ENCODE results near the gene UGGT1. TPM values are rescaled to one million over a fixed set of nuclear protein-coding genes. Genes with fewer than 3 reads are reported as not detected.
"Not testable (repeated sequence)": the region's sequence is repeated elsewhere in the genome, so short reads cannot be mapped to it uniquely, and the experiment has no call there.

Gene UGGT1
- total RNA-seq, 1 experiment from 2014 or later, result 71.3 TPM

GRCh38 chr2:128169933-128170709 lies 79.1 kb downstream of the UGGT1 start:
- Histone ChIP-seq H3K27ac (no peak overlapping the region), H3K36me3 (peaks cover 80% of the 10 kb centered on the region)

GRCh38 chr2:128170776-128171175 lies 79.8 kb downstream of the UGGT1 start:
- Histone ChIP-seq H3K36me3 (peaks cover 83% of the 10 kb centered on the region), H3K4me3 (no peak overlapping the region), H3K9me3 (replicated peaks) (no peaks in the 10 kb centered on the region), H3K27me3 (replicated peaks) (no peaks in the 10 kb centered on the region), H3K27ac (no peak overlapping the region), H3K4me1 (replicated peaks) (no peaks in the 10 kb centered on the region)
- no peak for DNase-seq (ENCODE audit: low read depth in 1 of 2, low spot score in 2 of 2)

More at GRCh38 chr2:128169933-128170709, 79.1 kb downstream of the UGGT1 start:
- Histone ChIP-seq H3K27me3 (replicated peaks) (no peaks in the 10 kb centered on the region), H3K4me1 (replicated peaks) (no peaks in the 10 kb centered on the region), H3K4me3 (no peak overlapping the region), H3K9me3 (replicated peaks) (no peaks in the 10 kb centered on the region)
- no peak for DNase-seq (ENCODE audit: low read depth in 1 of 2, low spot score in 2 of 2)

- DNase-seq (ENCODE audit: low read depth in 1 of 2, low spot score in 2 of 2), result no peak
- H3K9me3 ChIP-seq (replicated peaks), result no peaks in the 10 kb centered on the region
- H3K27me3 ChIP-seq (replicated peaks), result no peaks in the 10 kb centered on the region
- no peak overlapping the region for H3K4me3 ChIP-seq
- no peaks in the 10 kb centered on the region for H3K4me1 ChIP-seq (replicated peaks)
- no peak overlapping the region for H3K27ac ChIP-seq
- peaks cover 84% of the 10 kb centered on the region for H3K36me3 ChIP-seq
Observed at GRCh38 chr2:128172191-128172590, 81.2 kb downstream of the UGGT1 start.

DNA sequence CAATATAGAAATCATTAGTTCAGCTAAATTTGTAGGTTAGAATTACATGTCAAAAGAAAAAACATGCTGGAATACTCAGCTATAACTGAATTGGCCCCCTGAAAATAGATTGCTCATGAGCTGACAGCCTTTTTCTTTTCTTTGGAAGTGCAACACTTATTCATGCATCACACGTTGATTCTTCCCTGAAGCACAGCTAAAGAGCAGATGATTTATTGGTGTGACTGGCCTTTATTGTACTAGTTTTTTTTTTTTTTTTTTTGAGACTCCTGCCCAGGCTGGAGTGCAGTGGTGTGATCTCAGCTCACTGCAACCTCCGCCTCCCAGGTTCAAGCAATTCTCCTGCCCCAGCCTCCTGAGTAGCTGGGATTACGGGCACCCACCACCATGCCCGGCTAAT lies 83.1 kb downstream of the UGGT1 start:
- DNase-seq (ENCODE audit: low read depth in 1 of 2, low spot score in 2 of 2); H3K27me3 ChIP-seq (replicated peaks); H3K4me3 ChIP-seq; H3K9me3 ChIP-seq (replicated peaks); H3K4me1 ChIP-seq (replicated peaks); H3K27ac ChIP-seq: not testable (repeated sequence)
- H3K36me3 ChIP-seq, result peaks cover 90% of the 10 kb centered on the region

DNA sequence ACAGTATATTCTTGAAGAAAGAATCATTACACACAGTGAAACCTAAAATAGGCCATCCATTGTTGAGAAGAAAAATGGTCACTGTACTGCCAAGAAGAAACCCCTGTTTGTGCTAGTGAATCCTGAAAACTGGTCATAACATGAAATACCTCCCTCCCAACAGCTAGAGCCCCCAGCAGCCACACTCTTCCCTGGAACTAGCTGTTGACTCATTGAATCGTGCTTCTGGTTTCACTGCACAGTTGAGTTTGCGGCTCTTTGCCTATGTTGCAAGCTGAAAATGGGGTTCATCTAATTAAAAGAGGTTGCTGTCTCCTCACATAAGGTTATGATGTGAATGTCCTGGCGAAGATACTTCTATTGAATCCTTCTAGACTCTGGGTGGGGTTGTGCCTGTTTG lies 86.3 kb downstream of the UGGT1 start:
- Histone ChIP-seq H3K27ac (no peak overlapping the region), H3K36me3 (peaks cover 97% of the 10 kb centered on the region), H3K27me3 (replicated peaks) (no peaks in the 10 kb centered on the region), H3K9me3 (replicated peaks) (no peaks in the 10 kb centered on the region), H3K4me1 (replicated peaks) (no peaks in the 10 kb centered on the region), H3K4me3 (no peak overlapping the region)
- DNase-seq (ENCODE audit: low read depth in 1 of 2, low spot score in 2 of 2), result no peak

DNA sequence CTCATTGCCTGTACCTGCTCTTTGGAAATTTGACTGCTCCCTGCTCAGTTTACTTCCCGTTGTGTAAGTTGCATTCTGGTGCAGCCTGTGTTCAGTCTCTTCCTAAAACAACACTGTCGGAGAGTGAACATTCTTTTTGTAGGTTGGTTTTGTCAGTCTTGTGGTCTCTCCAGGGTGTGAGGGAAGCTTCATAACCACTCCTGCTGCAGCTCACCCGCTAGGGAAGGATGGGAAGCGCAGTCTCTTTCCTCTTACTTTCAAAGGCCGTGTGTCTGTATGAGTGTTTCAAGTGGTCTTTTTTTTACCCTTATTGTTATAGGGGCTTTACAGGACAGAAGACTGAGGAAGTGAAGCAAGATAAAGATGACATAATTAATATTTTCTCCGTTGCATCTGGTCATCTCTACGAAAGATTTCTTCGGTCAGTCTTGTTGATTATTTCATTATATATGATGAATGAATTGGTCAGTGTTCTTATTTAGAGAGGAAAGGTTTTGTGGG lies 87.2 kb downstream of the UGGT1 start:
- H3K9me3 ChIP-seq (replicated peaks), result no peaks in the 10 kb centered on the region
- peaks cover 92% of the 10 kb centered on the region for H3K36me3 ChIP-seq
- no peak overlapping the region for H3K4me3 ChIP-seq
- DNase-seq (ENCODE audit: low read depth in 1 of 2, low spot score in 2 of 2), result no peak
- H3K4me1 ChIP-seq (replicated peaks), result peaks cover under 1% of the 10 kb centered on the region
- H3K27ac ChIP-seq, result no peak overlapping the region
- no peaks in the 10 kb centered on the region for H3K27me3 ChIP-seq (replicated peaks)

DNA sequence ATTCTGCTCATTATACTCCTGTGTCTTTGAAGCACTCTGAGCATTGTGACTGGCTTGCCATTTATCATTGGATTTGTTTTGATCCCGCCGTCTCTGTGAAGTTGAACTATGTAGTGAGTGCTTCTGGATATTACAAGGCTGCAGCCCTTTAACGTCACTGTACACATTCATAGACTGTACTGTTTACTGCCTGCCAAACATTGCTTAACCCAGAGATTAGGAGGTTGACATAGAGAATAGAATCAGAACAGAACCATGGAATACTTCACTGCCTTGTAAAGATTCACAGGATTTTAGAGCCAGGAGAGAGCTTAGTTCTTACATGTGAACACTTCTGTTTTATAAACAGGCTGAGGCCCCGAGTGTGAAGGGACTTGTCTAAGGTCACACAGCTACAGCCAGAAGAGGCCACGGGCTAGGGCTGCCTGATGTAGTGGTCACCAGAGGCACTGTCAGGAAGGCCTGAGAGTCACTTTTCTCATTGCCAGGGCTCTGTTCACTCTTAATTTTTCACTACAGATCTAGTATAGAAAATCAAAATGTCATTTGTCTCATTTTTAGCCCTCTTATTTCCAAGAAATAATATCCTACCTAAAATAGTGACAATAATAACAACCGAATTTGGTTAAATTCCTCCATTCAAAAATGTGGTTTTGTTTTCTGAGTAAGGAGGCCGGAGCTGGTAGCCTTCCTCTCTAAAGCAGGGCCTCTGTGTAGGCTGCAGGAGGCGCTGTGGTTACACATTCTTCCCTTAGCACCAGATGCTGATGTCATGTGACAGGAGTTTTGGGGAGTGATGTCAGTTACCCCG lies 87.9 kb downstream of the UGGT1 start:
- Histone ChIP-seq H3K27me3 (replicated peaks) (no peaks in the 10 kb centered on the region), H3K4me1 (replicated peaks) (peaks cover 7% of the 10 kb centered on the region), H3K36me3 (peaks cover 92% of the 10 kb centered on the region), H3K4me3 (no peak overlapping the region), H3K27ac (no peak overlapping the region), H3K9me3 (replicated peaks) (no peaks in the 10 kb centered on the region)
- DNase-seq (ENCODE audit: low read depth in 1 of 2, low spot score in 2 of 2), result peak; percentile 54 to 59

DNA sequence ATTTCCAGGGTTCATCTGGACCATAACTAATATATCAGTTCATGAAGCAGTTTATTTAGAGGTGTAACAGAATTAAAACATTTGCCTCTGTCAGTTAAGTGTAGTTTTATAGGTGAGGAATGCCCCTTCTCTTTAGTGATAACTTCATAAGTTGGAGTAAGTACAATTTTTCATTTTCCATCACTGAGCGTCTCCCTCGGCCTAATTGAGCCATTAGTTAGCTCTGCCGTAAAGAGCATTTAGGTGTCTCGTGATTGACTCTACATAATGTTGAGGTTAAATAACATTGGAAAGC lies 88.4 kb downstream of the UGGT1 start:
- DNase-seq (ENCODE audit: low read depth in 1 of 2, low spot score in 2 of 2), result no peak
- Histone ChIP-seq H3K27me3 (replicated peaks) (no peaks in the 10 kb centered on the region), H3K9me3 (replicated peaks) (no peaks in the 10 kb centered on the region), H3K4me1 (replicated peaks) (peaks cover 10% of the 10 kb centered on the region), H3K36me3 (peaks cover 91% of the 10 kb centered on the region), H3K27ac (no peak overlapping the region), H3K4me3 (no peak overlapping the region)

DNA sequence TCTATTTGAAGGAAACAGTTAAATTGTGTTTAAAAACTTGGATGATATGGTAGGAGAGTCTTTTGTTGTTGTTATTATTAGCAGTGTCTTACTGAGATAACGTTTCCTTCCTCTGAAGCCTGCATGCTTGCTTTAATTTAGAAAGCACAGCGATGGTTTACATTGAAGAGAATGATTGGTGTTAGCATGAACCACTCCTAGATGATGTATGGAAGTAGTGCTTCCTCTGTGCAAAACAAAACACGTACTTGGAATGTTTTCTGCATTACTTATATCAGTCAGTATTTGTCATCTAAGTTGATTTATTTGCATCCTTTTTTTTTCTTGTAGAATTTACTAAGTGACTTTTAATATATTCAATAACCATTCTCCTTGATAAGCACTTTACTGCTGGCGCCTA lies 89.0 kb downstream of the UGGT1 start:
- Histone ChIP-seq H3K36me3 (peaks cover 86% of the 10 kb centered on the region), H3K4me1 (replicated peaks) (peaks cover 10% of the 10 kb centered on the region), H3K27ac (no peak overlapping the region), H3K27me3 (replicated peaks) (no peaks in the 10 kb centered on the region), H3K4me3 (no peak overlapping the region), H3K9me3 (replicated peaks) (no peaks in the 10 kb centered on the region)
- DNase-seq (ENCODE audit: low read depth in 1 of 2, low spot score in 2 of 2), result no peak

- H3K36me3 ChIP-seq, result peaks cover 70% of the 10 kb centered on the region
- no peaks in the 10 kb centered on the region for H3K9me3 ChIP-seq (replicated peaks)
- H3K27ac ChIP-seq, result no peak overlapping the region
- no peak for DNase-seq (ENCODE audit: low read depth in 1 of 2, low spot score in 2 of 2)
- H3K4me3 ChIP-seq, result no peak overlapping the region
- peaks cover 13% of the 10 kb centered on the region for H3K4me1 ChIP-seq (replicated peaks)
- no peaks in the 10 kb centered on the region for H3K27me3 ChIP-seq (replicated peaks)
Observed at GRCh38 chr2:128185576-128185975, 94.6 kb downstream of the UGGT1 start.

GRCh38 chr2:128187032-128187654 lies 96.1 kb downstream of the UGGT1 start:
- Histone ChIP-seq H3K27ac (0 out of 2 replicates have a peak overlapping the region, but pooled peaks have one; percentile 4), H3K27me3 (replicated peaks) (no peaks in the 10 kb centered on the region), H3K4me3 (no peak overlapping the region), H3K9me3 (replicated peaks) (no peaks in the 10 kb centered on the region), H3K36me3 (peaks cover 66% of the 10 kb centered on the region), H3K4me1 (replicated peaks) (peaks cover 13% of the 10 kb centered on the region)
- DNase-seq (ENCODE audit: low read depth in 1 of 2, low spot score in 2 of 2), result peak in 1 of 2 experiments; percentile 26

DNA sequence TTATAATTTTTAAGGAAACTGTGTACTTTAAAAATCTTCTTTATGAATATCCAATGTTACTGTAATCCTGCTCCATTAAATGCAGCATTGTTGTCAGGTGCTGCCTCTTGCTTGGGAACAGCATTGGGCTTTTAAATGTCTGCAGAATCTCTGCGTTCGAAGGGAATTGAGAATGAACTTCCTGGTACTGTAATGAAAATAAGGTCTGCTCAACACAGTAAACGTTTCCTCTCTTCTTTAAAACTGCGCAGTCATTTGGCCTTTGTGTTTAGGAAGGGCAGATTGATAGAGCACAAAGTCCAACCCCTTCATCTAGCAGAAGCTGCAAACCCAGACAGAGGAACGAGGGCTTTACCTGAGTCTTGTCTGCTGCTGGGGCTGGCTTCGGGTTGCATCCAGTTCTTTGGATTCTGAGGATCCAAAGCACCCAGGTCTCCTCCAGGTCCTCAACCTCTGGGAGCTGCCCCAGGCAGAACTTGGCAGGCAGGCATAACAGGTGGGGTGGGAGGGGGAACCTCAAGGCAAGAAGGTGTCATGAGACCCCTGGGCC lies 104.5 kb downstream of the UGGT1 start:
- H3K4me3 ChIP-seq, result no peak overlapping the region
- H3K27me3 ChIP-seq (replicated peaks), result no peaks in the 10 kb centered on the region
- no peak overlapping the region for H3K27ac ChIP-seq
- H3K9me3 ChIP-seq (replicated peaks), result no peaks in the 10 kb centered on the region
- DNase-seq (ENCODE audit: low read depth in 1 of 2, low spot score in 2 of 2), result no peak
- no peaks in the 10 kb centered on the region for H3K4me1 ChIP-seq (replicated peaks)
- H3K36me3 ChIP-seq, result peaks cover 11% of the 10 kb centered on the region

- Histone ChIP-seq H3K36me3 (peaks cover 6% of the 10 kb centered on the region; the same call in 1 of the 2 replicates), H3K27ac (no peak overlapping the region), H3K4me1 (replicated peaks) (no peaks in the 10 kb centered on the region), H3K4me3 (no peak overlapping the region), H3K27me3 (replicated peaks) (no peaks in the 10 kb centered on the region), H3K9me3 (replicated peaks) (no peaks in the 10 kb centered on the region)
- DNase-seq (ENCODE audit: low read depth in 1 of 2, low spot score in 2 of 2), result no peak
Observed at GRCh38 chr2:128196026-128196425, 105.0 kb downstream of the UGGT1 start.

Data from SJSA1 (cell line).